ENCODE results near the gene PDK3.
A peak's percentile ranks its signal among the peaks of the same experiment; 100 is the strongest.

PDK3 gene

DNA sequence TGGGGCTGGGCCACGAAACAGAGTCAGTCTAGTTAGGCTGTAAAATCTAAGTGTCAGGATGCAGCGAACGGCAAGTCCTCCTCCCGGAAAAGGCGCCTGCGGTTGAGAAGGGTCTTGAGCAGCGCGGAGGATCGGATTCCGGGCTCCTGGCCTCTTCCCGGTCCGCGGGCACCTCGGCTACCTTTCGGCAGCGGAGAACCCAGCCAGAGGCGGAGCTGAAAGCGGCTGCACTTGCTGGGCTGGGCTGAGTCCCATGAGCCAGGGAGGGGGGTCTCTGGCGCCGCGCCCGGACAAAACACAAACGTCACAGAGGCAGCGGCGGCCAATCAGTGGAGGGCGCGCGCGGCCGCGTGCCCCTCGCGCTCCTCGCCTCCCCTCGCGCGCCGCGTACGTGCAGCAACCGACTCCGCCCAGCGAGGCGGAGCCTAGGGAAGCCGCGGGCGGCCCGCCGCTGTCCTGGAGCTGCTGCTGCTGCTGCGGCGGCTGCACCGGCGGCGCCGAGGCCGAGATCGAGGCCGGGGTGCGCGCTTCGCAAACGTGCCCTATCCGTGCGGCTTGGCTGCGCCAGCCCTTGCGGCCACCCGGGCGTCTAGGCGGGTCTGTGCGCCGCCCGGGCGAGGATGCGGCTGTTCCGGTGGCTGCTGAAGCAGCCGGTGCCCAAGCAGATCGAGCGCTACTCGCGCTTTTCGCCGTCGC lies at the start of gene PDK3:
TSS of gene PDK3 (plus strand) at position 451 of the 696 bp plus-strand sequence. CDS start at position 621, 170 bp downstream.
- peak; percentile 90 for DNase-seq

DNA sequence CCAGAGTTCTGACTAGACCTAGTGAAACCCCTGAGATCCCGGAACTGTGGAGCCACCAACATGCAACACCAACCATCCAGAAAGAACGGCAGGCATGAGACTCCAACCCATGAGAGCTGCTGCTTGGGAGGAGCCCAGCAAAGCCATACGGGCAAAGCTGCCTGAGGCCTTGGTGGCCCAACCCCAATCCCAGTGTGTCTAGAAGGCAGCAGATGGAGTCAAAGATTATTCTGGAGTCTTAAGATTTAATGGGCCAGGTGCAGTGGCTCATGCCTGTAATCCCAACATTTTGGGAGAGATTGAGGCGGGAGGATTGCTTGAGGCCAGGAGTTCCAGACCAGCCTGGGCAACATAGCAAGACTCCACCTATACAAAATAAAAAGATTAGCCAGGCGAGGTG lies 49.2 kb upstream of the PDK3 start:
- no peak for DNase-seq

DNA sequence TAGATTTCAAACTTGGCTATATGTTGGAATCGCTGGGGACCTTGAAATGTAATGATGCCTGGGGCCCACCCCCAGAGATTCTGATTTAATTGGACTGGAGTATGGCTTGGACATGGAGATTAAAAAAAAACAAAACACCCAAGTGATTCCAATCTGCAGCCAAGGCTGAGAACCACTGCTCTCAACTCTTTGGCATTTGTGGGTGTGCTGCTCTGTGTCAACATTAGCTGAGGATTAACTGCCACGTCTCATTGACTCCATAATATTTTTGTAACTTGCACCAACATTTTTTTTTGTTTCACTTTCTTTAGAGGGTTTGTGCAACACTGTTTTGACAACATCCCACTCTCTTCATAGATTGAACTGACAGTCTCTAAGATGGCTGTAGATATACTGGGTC lies 41.1 kb upstream of the PDK3 start:
- no peak for DNase-seq

DNA sequence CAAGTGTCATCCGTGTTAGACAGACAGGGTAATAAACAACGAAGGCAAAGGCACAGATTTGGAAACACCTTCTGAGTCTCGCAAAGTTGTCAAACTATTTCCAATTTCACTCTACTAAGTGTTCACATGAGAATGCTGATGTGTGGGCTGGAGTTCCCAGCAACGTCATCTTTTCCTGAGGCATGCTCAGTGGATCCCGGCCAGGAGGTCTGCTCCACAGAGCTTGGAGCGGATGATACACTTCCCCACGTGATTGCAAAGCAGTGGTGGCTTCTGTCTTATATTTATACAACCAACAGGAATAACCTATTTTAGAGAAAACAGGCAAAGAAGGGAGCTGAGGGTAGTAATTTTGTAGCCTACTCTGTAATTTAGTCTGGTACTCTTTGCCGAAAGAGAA lies 40.1 kb upstream of the PDK3 start:
- no peak for DNase-seq

DNA sequence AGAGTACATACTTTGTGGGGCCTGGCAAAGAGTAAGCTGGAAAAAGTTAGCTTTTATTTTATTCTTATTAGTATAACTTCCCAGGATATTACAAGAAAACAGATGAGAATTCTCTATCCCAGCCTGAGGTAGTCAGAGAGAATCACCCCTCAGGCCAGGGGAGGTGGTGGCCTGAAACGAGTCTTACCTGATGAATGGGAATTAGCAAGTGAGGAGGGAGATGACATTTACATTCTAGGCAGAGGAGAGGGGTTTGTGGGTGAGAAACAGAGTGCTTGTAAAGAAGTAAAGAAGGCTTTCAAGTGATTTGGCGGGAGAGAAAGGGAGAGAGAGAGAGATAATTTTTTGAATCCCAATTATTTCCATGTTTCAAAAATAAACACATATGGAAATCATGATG lies 39.3 kb upstream of the PDK3 start:
- DNase-seq = no peak

DNA sequence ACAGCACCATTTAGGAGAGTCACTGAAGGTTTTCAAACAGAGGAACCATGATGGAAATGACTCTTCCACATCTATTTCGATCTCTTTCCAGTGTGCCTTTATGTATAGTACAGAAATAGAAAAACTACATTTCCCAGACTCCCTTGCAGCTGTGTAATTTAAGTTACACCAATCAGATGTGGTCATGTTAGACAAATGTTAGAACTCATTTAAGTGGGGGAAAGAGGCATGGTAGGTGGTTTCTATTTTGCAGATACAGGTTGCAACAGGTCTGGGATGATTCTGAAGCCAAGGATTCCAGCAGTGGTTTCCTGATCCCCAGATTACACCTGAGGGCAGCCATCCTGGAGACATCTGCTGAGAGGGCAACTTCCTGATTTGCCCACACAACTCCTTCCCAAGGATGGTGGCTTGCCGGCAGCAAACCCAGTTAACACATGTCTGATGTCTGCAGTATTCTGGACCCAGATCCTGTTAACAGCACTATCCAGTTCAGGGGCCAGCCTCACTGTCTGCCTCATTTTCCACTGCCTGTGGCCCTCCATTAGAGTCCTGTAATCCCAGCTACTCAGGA lies 38.7 kb upstream of the PDK3 start:
- no peak for DNase-seq

DNA sequence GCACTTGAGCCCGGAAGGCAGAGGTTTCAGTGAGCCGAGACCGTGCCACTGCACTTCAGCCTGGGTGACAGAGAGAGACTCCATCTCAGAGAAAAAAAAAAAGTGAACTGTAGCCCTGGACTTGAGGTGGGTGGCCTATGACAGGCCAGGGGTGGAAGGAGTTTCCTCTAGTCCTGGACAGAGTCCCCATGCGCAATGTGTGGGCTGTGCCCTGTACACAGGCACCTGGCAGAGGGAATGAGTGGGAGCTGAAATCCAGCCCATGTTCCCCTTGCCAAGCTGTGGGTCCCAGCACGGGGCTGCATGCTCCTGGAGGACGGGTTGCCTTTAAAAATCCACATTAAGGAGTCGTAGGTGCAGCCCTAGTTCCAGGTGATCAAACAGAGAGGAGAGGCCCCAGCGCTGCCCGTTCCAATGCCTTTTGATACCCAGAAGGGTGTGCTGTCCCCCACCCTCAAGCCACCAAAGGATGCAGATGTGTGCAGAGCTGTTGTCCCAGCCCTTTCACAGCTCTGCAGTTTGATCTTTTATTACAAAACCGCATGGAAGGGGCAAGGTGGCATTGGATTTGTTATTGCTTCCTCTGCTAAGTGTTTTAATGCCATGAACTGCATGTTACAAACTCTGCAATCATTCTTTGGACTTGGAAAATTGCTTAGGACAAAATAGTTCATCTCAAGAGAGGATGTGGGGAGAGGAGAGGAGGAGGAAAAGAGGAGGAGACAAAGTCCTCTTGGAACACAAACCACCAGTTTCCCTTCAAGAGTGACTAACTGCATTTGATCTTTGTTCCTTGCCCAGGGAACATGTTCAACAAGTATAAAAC lies 38.0 kb upstream of the PDK3 start:
- no peak for DNase-seq

DNA sequence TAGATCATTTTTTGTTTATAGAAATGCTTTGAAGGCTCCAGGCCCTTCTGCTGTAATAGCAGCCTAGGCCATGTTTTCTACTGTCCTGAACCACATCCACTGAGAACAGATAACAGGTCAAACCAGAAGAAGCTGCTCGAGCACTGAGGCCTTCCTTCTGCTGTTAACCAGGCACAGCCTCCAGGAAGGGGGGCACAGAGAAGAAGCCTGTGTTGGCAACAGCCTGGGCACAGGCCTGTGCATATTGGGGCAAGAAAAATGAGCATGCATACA lies 37.4 kb upstream of the PDK3 start:
- no peak for DNase-seq

DNA sequence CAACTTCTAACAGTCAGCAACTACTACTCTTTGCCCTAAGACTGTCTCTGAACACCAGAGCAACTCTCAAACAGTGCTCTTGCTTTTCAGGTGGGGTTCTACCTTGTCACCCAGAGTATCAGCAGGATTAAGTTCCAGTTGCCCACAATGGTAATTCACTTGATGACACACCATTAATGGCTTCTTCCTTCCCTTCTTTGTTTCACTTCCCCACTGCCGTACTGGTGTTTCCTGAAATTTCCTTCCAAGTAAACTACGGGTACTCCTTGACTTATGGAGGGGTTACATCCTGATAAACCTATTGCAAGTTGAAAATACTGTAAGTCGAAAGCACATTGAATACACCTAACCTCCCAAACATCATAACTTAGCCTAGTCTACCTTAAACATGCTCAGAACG lies 36.6 kb upstream of the PDK3 start:
- no peak for DNase-seq

DNA sequence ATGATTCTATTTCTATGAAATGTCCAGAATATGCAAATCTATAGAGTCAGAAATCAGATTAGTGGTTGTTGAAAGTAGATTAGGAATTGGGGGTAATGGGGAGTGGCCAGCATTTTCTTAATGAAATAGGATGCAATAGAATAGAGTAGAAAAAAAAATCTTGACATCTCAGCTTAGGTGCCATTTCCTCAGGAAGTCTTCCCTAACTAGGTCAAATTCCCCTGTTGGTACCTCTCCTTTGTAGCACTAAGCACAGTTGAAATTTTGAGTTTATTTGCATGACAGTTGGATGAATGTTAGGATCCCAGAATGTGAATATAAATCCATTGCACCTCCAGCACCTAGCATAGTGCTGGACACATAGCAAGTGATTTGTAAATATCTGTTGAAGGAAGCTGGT lies 30.0 kb upstream of the PDK3 start:
- DNase-seq = no peak

DNA sequence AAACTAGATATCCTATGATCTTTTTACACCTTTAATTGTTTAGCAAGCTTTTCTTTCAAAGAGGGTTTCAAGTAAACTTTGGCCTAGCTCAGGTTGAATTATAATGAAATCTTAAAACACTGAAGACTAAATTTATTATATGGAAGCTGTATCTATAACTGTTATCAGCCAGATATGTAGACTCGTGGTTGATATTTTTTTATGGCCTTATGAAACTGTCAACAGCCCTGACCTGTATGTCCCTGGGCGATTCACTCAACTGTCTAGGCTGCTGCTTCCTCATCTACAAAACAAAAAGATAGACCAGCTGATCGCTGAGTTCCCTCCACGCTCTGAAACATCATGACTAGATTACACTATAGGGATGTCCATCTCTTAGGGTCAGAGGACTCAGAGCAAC lies 21.2 kb upstream of the PDK3 start:
- DNase-seq = no peak

DNA sequence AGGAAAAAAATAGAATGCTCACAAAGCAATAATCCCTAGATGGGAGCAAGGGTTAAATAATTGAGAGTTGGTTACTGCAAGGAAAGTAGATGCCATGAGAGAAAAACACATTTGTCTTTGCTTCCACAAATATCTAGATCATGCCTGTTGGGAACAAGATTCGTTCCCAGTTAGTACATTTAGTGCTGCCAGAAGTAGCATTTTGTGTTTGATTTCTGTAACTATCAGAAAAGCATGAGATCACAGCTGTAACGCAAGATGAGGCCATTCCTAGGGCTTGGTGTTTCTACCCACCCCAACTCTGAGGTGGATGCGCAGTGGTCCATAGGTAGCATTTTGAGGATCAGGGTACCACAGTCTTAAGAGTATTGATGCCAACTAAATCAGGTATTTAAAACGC lies 20.4 kb upstream of the PDK3 start:
- no peak for DNase-seq

DNA sequence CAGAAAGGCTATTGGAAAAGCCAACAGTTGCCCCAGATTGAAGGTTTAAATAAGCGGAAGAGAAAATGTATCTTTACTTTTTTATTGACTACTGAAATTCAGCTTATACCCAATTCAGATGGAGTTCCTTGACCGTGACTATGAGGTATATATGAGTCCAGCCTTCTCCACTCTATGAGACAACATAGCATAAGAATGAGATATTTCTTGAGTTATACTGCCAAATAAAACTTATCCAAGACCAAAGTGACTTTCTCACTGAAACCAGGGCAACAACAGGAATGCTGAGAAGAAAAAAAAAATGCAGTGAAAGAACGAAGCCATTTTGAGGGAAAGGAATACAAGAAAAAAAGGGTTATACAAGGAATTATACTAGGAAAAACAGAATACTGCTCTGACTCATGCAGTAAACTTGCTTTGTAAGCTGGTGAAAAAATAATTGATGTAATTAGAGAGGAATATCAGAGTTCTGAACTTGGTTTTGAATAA lies 16.3 kb upstream of the PDK3 start:
- no peak for DNase-seq

DNA sequence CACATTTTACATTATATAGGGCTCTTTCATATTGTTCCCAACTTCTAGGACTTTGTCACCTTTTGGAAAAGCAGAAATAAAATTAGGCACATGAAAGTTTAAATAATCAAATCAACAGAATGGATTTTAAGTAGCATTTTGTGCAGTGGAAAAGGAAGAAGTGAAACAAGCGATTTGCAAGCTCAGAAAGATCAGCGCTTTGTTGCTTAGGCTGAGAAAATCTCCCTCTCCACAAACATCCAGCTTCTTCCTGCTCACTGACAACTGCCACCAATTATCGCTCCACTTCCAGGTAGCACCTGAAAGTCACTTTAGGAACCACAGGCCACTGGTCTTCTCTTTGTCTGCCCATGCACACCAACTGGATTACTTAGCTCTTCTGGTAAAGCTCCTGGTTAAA lies 2.0 kb upstream of the PDK3 start:
- DNase-seq = no peak

DNA sequence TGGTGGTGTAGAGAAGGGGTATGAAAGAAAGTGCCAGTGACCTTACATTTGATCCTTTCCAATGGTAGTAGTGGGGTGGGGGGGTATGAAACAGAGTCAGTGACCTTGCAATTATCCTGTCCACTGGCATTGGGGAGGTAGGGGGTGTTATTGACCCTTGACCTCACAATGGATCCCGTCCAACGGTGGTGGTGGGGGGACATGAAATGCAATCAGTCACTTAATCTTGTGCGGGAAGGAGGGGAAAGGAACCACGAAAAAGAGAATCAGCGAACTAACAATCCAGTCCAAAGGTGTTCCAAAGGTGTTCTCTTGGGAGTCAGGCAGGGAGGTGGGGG lies 619 bp upstream of the PDK3 start:
- no peak for DNase-seq

DNA sequence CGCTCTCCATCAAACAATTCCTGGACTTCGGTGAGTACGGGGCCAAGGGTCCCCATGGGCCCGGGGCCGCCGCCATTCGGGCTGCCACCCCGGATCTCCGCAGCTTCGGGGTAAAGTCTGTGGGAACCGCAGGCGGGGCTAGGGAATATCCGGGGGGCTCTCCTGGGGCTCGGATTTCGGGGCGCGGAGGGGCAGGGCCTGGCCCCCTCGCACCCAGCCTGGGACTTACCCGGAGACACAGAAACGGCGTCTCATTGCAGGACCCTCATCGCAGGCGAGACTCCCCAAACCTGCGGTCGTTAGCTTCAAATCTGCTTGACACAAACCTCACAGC lies 413 bp downstream of the PDK3 start:
- no peak for DNase-seq

DNA sequence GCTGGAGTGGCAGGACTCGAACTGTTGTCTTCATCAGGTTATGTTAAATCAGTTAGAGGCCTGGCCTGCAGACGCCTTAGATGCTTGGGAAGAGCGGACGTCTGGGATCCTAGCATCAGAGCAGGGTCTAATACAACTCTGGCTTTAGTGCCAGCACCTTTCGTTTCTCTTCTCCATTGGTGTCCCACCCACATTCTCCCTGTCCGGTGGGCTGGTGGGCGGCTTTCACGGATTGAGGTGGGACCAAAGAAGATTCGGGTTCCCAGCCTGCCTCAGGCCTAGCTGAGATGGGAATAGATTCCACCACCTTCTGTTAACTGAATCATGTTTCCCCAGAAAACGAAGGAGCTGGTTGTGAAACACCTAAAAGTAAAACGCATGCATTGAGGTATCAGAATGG lies 939 bp downstream of the PDK3 start:
- no peak for DNase-seq

DNA sequence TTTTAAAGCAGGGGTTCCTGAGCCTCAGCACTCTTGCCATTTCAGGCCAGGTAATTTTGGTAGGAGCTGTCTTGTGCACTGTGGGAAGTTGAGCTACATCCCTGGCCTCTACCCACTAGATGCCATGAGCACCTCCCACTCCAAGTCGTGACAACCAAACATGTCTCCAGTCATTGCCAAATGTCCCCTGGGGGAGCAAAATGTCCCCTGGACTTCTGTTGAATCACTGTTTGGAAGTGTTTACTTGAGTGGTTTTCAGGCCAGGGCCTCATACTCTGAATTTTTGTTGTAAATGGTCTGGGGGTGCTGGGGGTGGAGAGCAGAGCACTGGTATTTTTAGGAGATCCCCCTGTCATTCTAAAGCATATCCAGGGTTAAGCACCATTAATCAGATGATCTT lies 3.2 kb downstream of the PDK3 start:
- DNase-seq = no peak

DNA sequence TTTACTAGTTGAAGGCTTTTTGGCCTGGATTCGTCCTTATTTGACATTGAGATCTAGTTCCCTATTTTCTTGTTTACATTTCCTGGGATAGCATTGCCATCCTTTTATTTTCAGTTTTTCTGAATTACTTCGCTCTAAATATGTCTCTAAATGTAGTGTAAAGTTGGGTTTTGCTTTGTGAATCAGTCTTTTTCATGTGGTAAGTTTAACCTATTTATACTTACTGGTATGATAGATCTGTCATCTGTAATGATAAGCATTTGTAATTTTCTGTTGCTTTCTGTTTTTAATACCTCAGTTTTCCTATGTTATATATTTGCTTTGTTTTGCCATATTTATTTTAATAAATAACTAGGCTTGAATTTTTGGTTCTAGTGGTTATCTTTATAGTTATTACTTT lies 6.7 kb downstream of the PDK3 start:
- no peak for DNase-seq

DNA sequence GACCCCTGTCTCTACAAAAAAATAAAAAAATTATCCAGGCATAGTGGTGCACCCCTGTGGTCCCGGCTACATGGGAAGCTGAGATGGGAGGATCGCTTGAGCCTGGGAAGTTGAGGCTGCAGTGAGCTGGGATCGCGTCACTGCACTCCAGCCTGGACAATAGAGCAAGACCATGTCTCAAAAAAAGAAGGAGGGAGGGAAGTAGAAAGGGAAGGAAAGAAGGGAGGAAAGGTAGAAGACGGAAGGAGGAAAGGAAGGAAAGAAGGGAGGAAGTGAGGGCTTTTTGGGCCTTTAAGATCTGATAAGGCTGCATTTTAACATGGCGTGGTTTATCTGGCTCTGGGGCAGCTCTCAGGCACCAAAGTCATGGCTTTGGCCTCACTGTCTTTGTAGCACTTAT lies 10.4 kb downstream of the PDK3 start:
- DNase-seq = no peak

DNA sequence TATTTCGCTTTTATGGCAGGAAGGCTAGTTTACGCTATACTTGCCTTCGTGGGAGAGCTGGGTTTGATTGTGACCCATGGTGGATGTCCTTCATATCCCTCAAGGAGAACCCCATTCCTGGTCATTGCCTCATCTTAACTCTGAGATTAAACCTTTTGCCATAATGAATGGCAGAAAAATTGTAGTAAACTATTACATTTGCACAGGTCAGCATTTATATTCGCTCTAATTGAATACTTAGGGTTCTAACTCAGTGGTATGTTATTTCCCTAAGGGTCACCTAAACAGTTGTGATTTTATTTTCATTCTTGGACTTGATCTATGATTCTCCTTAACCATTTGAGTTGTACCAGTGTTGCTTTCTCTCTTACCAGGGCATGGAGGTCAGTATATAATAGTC lies 13.4 kb downstream of the PDK3 start:
- no peak for DNase-seq

DNA sequence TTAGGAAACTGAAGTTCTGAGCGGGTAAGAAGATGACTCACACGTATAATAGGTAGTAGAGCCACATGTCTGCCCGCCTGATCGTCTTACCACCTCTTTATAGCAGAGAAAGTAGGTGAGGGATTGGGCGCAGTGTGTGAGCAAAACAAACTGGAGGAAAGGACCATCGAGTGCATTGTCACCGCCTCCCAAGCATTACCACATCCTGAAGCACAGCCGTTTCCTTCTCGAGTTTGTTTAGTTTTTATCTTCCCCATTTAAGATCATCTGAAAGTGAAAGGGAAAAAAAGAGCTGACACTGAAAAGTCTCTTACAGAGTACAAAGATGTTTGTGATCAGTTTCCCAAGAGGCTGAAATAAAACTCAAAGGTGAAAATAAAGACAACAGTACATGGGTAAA lies 14.8 kb downstream of the PDK3 start:
- peak; percentile 72 for DNase-seq

DNA sequence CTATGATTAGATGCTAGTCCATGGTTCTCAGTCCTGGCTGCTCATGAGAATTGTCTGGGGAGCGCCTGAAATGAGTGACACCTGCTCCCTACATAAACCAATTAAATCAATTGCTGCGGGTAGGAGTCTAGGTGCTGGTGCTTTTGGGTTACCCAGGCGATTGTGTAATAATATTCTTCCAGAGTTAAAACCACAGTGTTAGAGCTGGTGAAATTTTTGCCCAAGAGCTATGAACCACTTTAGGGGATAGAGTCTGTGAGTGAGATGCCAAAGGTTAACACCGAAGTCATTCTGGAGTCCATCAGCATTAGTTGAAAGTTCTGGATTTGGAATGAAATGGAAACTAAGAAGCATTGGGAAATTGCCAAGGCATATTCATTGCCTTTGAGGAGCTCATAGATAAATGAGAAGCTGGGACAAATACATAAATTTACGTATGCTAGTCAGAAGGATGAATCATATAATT lies 15.3 kb downstream of the PDK3 start:
- DNase-seq = no peak

DNA sequence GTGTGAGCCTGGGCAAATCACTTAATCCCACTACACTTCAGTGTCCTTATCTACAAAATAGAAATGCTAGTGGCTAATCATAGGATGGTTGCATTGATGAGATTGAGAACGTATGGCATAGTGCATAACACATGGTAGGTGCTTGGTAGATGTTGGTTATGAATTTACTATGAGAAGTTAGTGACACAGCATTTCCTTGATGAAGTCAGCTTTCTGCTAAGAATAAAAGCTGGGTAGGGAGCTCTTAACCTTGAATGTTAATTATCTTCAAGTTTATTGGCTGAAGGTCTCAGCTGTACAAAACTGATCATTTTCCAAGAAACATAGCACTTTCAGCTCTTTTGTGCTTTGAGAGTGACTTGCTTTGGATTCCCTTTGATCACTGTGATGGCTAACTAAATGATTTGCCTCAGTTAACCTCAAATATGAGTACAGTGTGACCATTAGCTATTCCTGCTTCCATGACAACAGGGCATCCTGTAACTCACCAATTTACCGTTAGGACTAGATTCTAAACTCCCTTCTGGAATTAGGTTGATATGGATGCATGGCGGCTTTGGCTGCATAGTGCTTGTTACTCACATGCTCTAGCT lies 17.8 kb downstream of the PDK3 start:
- DNase-seq = no peak
